GM21447 (cell line): Measurements from ENCODE around the gene CCDC159.
A peak's percentile ranks its signal among the peaks of the same experiment; 100 is the strongest.
"Not testable (repeated sequence)": the region's sequence is repeated elsewhere in the genome, so short reads cannot be mapped to it uniquely, and the experiment has no call there.

Source experiments
- ATAC-seq: cut with Tn5 transposase; IDR thresholded peaks from one replicate; pipeline ENCODE4 v1.9.1; 2021; ENCODE audit not compliant: unreplicated experiment

CCDC159 gene

GRCh38 chr19:11346104-11346940 is at the start of gene CCDC159, which contains the start of gene TMEM205:
CCDC159 (plus strand) TSS chr19:11346519; CDS start chr19:11346607, 88 bp downstream.
TMEM205 (minus strand) TSS chr19:11346268; CDS start chr19:11345619, 649 bp downstream.
- ATAC-seq, result peak; percentile 87

- ATAC-seq, result no peak
These were observed 46.1 kb upstream of the CCDC159 start for GRCh38 chr19:11299946-11300810.

- ATAC-seq, result no peak
These were observed 45.6 kb upstream of the CCDC159 start for GRCh38 chr19:11300811-11301120.

- ATAC-seq, result no peak
These were observed 41.4 kb upstream of the CCDC159 start for GRCh38 chr19:11304936-11305335.

GRCh38 chr19:11306337-11306736 is 40.0 kb upstream of the CCDC159 start:
- no peak for ATAC-seq

GRCh38 chr19:11320278-11320995 is 25.9 kb upstream of the CCDC159 start:
- ATAC-seq, result not testable (repeated sequence)

GRCh38 chr19:11321191-11322126 is 24.9 kb upstream of the CCDC159 start:
- ATAC-seq, result no peak

GRCh38 chr19:11322269-11323024 is 23.9 kb upstream of the CCDC159 start:
- ATAC-seq, result no peak

GRCh38 chr19:11323601-11324078 is 22.7 kb upstream of the CCDC159 start:
- ATAC-seq, result no peak

GRCh38 chr19:11324079-11324661 is 22.1 kb upstream of the CCDC159 start:
- ATAC-seq, result peak; percentile 60

- no peak for ATAC-seq
These were observed 21.4 kb upstream of the CCDC159 start for GRCh38 chr19:11324748-11325389.

GRCh38 chr19:11325544-11325943 is 20.8 kb upstream of the CCDC159 start:
- no peak for ATAC-seq

GRCh38 chr19:11330127-11330526 is 16.2 kb upstream of the CCDC159 start:
- no peak for ATAC-seq

- no peak for ATAC-seq
These were observed 14.8 kb upstream of the CCDC159 start for GRCh38 chr19:11331502-11331901.

- ATAC-seq, result no peak
These were observed 13.5 kb upstream of the CCDC159 start for GRCh38 chr19:11332822-11333221.

- not testable (repeated sequence) for ATAC-seq
These were observed 12.5 kb upstream of the CCDC159 start for GRCh38 chr19:11333838-11334237.

GRCh38 chr19:11335449-11336146 is 10.7 kb upstream of the CCDC159 start:
- ATAC-seq, result no peak

GRCh38 chr19:11337080-11337479 is 9.2 kb upstream of the CCDC159 start:
- no peak for ATAC-seq
